HG03354 (cell line): Measurements from ENCODE around the gene SORCS2.
"Not testable (repeated sequence)": the region's sequence is repeated elsewhere in the genome, so short reads cannot be mapped to it uniquely, and the experiment has no call there.

Experiments used
- ATAC-seq: cut with Tn5 transposase; IDR thresholded peaks from one replicate; pipeline ENCODE4 v1.9.1; 2021; ENCODE audit warnings: mild to moderate bottlenecking; ENCODE audit not compliant: unreplicated experiment, poor library complexity, severe bottlenecking

SORCS2 gene

GRCh38 chr4:7439699-7440098, 247.4 kb downstream of the SORCS2 start:
- no peak for ATAC-seq

DNA sequence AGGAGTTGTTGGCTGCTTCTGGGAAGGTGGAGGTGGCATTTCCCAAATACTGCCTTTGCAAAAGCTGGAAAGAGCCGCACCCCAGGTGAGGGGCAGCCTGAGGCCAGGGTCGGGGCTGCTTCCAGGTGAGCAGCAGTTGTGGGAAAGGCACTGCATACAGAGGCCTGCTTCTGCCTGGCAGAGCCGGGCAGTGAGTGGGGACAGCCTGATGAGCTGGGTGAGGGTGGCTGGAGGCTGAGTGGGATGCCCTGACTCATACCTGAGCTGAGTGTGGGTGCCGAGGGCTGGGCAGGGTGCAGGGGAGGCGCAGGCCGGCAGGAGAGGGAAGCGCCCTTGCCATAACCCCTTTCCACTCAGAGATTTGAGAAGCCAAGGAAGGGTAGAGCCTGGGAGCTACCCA, 248.9 kb downstream of the SORCS2 start:
- no peak for ATAC-seq

DNA sequence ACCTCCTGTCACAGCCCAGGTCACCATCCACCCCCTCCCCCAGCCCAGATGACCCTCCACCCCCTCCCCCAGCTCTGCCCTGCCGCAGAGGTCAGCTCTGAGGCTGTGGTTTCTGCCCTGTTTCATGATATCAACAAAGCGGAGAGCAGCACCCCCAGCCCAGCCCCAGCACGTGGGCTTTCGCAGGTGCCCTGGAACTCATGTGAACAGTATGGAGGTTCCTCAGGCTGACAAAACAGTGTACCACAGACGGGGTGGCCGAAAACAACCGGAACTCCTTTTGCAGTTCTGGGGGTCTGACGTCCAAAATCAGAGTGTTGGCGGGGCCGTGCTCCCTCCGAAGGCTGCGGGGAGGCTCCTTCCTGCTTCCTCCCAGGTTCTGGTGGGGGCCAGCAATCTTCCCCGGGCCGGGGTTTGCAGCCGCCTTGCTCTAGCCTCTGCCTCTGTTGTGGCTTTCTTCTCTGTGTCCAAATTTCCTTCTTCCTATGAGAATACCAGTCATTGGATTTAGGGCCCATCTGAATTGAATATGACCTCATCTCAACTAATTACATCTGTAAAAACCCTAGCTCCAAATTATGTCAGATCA, 250.3 kb downstream of the SORCS2 start:
- ATAC-seq = no peak

- no peak for ATAC-seq
Measured at GRCh38 chr4:7444314-7444713, 252.0 kb downstream of the SORCS2 start.

- no peak for ATAC-seq
Measured at GRCh38 chr4:7444731-7445130, 252.4 kb downstream of the SORCS2 start.

DNA sequence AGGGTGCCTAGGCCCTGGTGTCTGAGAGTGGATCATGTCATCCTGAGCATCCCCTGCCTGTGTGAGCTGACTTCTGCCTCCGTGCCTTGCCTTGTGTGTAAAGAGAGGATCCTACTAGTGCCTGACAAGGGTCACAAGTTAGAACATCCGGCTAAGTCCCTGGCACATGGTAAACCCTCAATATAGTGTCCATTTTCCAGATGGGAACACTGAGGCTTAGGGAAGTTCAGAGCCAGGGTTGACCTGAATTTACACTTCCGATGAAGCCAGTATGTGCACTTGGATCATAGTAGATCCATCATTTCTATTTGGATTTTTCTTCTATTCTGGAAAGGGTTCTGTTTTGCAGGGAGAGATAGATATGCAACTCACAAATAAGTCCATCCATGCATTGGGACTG, 254.9 kb downstream of the SORCS2 start:
- no peak for ATAC-seq

- ATAC-seq = no peak
Measured at GRCh38 chr4:7448036-7448435, 255.7 kb downstream of the SORCS2 start.

DNA sequence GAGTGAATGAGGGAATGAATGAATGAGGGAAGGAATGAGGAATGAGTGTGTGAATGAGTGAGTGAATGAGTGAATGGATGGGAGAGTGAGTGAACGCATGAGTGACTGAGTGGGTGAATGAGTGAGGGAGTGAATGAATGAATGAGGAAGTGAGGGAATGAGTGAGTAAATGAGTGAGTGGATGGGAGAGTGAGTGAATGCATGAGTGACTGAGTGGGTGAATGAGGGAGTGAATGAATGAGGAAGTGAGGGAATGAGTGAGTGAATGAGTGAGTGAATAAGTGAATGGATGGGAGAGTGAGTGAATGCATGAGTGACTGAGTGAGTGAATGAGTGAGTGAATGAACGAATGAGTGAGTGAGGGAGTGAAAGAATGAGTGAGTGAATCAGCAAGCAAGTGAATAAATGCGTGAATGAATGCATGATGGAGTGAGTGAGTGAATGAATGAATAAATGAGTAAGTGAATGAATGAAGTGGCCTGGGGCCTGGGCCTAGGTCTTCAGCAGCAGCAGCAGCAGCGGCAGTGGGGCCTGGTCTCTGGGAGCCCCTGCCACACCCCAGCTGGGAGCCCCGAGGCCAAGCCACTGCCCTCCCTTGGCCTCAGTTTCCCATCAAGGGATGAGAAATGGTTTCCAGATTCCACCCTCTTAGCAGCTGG, 258.6 kb downstream of the SORCS2 start:
- no peak for ATAC-seq

DNA sequence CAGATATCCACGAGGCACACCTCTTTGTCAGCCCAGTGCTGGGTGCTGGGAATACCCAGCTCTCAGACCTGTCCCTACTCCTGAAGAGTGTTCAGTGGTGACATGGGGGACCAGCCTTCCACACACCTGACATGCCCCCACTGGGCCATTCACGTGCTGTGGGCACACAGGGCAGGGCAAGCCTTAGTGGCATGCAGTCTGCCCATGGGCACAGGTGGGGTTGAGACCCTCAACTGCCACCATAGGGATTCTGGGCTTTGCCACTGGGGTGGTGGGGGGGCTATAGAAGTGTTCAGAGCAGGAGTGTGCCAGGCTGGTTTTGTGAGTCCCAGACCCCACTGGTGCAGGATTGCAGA, 259.1 kb downstream of the SORCS2 start:
- ATAC-seq = no peak

DNA sequence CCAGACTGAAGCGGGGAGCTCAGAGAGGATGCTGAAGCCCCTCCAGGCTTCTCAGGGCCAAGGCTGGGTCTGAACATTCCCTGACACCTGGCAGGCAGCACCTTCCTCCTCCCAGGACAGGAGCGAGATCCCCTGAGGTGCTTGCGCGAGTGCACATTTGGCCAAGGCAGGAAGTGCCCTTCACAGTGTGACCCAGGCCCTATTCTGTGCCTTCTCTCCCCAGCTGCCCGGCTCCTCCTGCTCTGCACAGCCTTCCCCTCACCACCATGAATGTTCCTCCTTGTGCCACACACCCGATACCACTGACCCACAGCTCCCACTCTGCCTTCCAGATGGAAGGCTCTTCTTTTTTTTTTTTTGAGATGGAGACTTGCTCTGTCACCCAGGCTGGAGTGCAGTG, 259.5 kb downstream of the SORCS2 start:
- ATAC-seq = no peak

- ATAC-seq = not testable (repeated sequence)
Measured at GRCh38 chr4:7452802-7453201, 260.5 kb downstream of the SORCS2 start.

DNA sequence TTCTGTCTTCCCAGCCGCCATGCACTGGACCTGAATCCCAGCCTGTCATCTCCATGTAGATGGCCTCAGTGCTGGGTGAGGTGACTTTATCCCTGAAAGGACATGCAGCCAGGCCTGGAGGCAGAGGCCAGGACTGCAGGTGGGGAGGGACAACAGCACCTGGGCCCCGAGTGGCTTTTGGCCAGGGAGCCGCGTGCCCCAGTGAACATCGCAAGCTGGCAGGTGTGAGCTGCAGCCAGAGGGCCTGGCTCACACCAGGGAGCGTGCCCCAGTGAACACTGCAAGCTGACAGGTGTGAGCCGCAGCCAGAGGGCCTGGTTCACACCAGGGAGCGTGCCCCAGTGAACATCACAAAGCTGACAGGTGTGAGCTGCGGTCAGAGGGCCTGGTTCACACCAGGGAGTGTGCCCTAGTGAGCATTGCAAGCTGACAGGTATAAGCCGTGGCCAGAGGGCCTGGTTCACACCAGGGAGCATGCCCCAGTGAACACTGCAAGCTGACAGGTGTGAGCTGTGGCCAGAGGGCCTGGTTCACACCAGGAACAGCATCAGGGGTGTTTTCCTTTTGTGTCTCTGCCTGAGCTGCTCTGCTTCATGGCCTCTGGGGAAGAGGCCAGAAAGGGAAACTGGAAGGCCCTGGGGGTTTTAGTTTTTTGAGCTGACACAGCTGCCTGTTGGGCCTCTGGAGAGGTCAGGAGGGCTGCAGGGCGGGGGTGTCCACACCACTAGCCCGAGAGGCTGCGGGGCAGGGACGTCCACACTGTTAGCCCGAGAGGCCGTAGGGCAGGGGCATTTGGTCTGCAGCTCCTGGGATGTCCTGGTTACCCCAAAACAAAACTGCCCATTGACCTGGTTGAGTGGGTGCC, 265.1 kb downstream of the SORCS2 start:
- no peak for ATAC-seq

GRCh38 chr4:7458066-7458425, 265.7 kb downstream of the SORCS2 start:
- ATAC-seq = no peak

DNA sequence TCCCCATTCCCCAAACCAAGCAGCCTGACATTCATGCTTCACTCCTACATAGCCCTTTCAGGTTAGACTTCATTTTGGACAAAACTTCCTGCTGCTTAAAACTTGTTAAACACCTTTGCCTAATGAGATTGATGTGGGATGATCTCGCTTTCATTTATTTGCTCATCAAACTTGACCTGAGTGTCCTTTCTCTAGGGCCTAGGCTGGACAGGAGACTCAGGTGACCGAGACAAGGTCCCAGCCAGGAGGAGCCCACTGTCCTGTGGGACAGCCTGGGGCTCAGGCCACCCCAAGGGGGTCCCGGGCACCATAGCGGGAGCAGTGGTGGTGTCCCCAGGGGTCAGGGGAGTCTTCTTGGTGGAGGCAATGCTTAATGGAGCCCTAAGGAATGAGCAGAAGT, 266.1 kb downstream of the SORCS2 start:
- no peak for ATAC-seq

DNA sequence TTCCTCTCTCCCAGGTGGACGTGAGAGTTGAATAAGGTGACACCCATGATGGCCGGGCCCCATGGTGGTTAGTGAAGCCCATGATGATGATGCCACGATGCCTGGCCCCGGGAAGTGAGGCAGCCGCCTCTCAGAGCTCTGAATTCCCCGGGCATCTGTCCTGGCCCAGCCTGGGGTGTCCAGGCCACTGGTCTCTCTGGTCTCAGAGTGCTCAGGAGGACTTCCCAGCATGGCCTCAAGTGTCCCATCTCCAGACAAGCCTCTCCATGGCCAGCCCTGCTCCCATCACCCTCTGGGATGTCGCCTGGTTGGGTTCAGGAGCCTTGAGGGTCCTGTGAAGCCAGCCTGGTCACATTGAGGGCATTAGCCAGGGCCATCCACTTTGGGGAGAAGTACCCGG, 267.1 kb downstream of the SORCS2 start:
- no peak for ATAC-seq

DNA sequence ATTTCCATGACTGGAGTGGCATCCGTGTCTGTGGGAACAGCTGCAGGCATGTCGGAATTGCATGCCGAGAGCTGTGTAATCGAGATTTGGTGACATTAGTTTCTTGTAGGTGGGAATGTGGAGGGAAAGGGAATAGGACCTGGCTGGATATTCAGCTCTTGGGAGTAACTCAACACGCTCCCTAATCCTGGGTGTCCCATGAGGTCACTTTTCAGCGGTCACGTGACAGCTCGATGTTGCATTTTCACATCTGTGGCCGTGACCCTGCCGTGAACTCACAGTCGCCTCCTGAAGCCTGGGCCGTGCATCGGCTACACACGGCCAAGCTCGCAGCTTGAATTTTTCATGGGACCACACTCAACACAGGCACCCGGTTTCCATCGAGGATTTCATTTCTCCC, 268.2 kb downstream of the SORCS2 start:
- no peak for ATAC-seq

- no peak for ATAC-seq
Measured at GRCh38 chr4:7461230-7461629, 268.9 kb downstream of the SORCS2 start.

DNA sequence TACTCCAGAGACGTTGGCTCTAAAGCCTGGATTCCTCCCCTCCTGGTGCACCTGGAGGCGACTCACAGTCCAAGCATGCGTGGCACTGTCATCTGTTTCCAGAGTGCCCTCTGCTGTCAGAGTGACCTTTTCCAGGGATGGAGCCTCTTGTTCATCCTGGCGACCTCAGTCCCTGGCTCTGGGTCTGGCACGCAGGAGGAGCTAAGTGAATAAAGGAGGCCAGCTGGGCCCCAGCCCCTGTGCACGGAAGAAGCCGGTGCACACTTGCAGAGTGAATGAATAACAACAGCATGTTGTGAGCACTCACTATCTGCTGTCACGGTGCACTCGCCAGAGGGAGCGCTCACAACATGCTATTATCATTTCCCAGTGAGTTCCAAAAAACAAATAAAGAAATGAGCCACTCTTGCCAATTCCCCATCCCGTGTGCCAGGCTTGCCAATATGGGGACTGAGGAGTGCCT, 270.2 kb downstream of the SORCS2 start:
- no peak for ATAC-seq

DNA sequence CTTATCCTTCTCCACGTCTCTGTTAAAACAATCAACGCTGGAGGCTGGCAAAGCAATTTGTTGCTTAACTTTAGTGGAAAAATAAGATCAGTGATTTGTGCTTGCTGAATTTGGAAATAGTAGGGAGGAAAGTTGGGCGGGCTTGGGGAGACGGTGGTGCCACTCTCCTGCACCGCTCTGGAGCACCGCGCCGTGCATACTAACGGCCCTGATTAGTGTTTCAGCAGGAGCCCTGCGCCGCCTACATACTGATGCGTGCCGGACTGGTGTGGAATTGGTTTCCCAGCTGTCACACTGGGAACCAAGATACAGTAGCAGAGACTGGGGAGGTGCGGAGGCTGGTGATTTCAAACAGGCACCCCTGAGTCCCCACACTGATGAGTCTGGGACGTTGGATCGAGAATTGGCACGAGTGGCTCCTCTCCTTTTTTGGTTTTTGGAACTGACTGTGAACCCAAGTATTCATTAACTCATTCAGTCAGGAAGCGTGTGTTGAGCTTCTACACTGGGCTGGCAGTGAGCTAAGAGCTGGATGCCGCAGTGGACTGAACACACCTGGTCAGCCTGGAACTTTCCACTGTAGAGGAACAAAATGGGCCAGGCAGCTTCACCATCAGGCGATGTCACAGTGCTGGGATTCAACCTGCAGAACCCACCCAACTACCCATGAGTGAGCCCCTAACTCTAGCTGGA, 271.4 kb downstream of the SORCS2 start:
- ATAC-seq = no peak

GRCh38 chr4:7464259-7464655, 271.9 kb downstream of the SORCS2 start:
- no peak for ATAC-seq
